Stimulated activated CD4-positive, alpha-beta T cell treated with anti-CD3 and anti-CD28 coated beads, Interleukin-12 subunit alpha, Interleukin-12 subunit beta, amount 100 ng/mL, for 4 hours (primary cell): Measurements from ENCODE around the gene GORAB.

Experiments used
- DNase-seq: peaks from one replicate; pipeline ENCODE4 v3.0.0-alpha.2; 2020

The GORAB gene

GRCh38 chr1:170531758-170532657 is at the start of gene GORAB:
Gene GORAB (plus strand): TSS chr1:170532166. CDS start chr1:170532224, 58 bp downstream.
- peak; percentile 80 for DNase-seq

- DNase-seq: no peak
These were observed 48.9 kb upstream of the GORAB start for GRCh38 chr1:170483051-170483450.

GRCh38 chr1:170487503-170487902 is 44.5 kb upstream of the GORAB start:
- no peak for DNase-seq

GRCh38 chr1:170491291-170491690 is 40.7 kb upstream of the GORAB start:
- DNase-seq: no peak

GRCh38 chr1:170494369-170494768 is 37.6 kb upstream of the GORAB start:
- DNase-seq: no peak

GRCh38 chr1:170495006-170495405 is 37.0 kb upstream of the GORAB start:
- no peak for DNase-seq

GRCh38 chr1:170498876-170499275 is 33.1 kb upstream of the GORAB start:
- no peak for DNase-seq

- DNase-seq: no peak
These were observed 28.3 kb upstream of the GORAB start for GRCh38 chr1:170503665-170504064.

GRCh38 chr1:170510163-170510562 is 21.8 kb upstream of the GORAB start:
- DNase-seq: no peak

- no peak for DNase-seq
These were observed 20.9 kb upstream of the GORAB start for GRCh38 chr1:170511038-170511437.

GRCh38 chr1:170513138-170513537 is 18.8 kb upstream of the GORAB start:
- DNase-seq: no peak

GRCh38 chr1:170518185-170518834 is 13.7 kb upstream of the GORAB start:
- no peak for DNase-seq

- DNase-seq: no peak
These were observed 13.0 kb upstream of the GORAB start for GRCh38 chr1:170518965-170519364.

- no peak for DNase-seq
These were observed 11.4 kb upstream of the GORAB start for GRCh38 chr1:170520601-170521000.

- DNase-seq: no peak
These were observed 10.1 kb upstream of the GORAB start for GRCh38 chr1:170521818-170522217.

- DNase-seq: no peak
These were observed 801 bp upstream of the GORAB start for GRCh38 chr1:170530972-170531757.

GRCh38 chr1:170533298-170533697 is 1.3 kb downstream of the GORAB start:
- no peak for DNase-seq

- no peak for DNase-seq
These were observed 2.7 kb downstream of the GORAB start for GRCh38 chr1:170534626-170535147.

GRCh38 chr1:170535418-170535817 is 3.5 kb downstream of the GORAB start:
- DNase-seq: no peak

GRCh38 chr1:170536924-170537551 is 5.1 kb downstream of the GORAB start:
- DNase-seq: no peak

GRCh38 chr1:170537798-170538503 is 6.0 kb downstream of the GORAB start:
- no peak for DNase-seq

GRCh38 chr1:170538687-170539086 is 6.7 kb downstream of the GORAB start:
- DNase-seq: no peak
